Activated B cell treated with CpG ODN at 0.5 μM for 24 hours (primary cell): ENCODE data around the gene RIN3. TPM values are rescaled to one million over a fixed set of nuclear protein-coding genes. Genes with fewer than 3 reads are reported as not detected.

Source experiments
- ATAC-seq: fragments of 200-7000 bp; cut with Tn5 transposase; one replicate; pipeline ENCODE4 v1.10.0; 2021; ENCODE audit warnings: low read depth, mild to moderate bottlenecking, moderate library complexity
- CTCF ChIA-PET: fragments of 350-600 bp; sonication (Branson Sonifier 250); formaldehyde crosslinking; loops from one replicate; lab custom pipeline; 2021; ENCODE audit warnings: antibody characterized with exemption; lab: Charles Lee
- POLR2A ChIA-PET: fragments of 350-600 bp; sonication (Branson Sonifier 250); formaldehyde crosslinking; loops from one replicate; lab custom pipeline; 2021; ENCODE audit warnings: antibody characterized with exemption; lab: Charles Lee
- DNase-seq: peaks from one replicate; pipeline ENCODE4 v3.0.0; 2022
- H3K27ac Mint-ChIP-seq: one replicate; pipeline ENCODE4 v1.8.0; 2020; ENCODE audit warnings: mixed read lengths
- H3K27me3 Mint-ChIP-seq: one replicate; pipeline ENCODE4 v1.8.0; 2021; ENCODE audit warnings: mixed read lengths
- H3K36me3 Mint-ChIP-seq: one replicate; pipeline ENCODE4 v1.8.0; 2021; ENCODE audit warnings: low read depth, mixed read lengths
- H3K4me1 Mint-ChIP-seq: one replicate; pipeline ENCODE4 v1.8.0; 2021; ENCODE audit warnings: mixed read lengths
- H3K4me3 Mint-ChIP-seq: one replicate; pipeline ENCODE4 v1.8.0; 2020; ENCODE audit warnings: mild to moderate bottlenecking, mixed read lengths
- H3K9me3 Mint-ChIP-seq: one replicate; pipeline ENCODE4 v1.8.0; 2020; ENCODE audit warnings: mixed read lengths
- intact Hi-C: fragments of 100-400 bp; cut with micrococcal nuclease; formaldehyde crosslinking; loops from one replicate; pipeline ENCODE4 v1.15.1; 2024
- total RNA-seq: library from RNA; stranded (reverse); gene quantifications from 2 replicates; pipeline ENCODE4 v1.2.3, GENCODE V29; 2022
- TF ChIP-seq, protein P1 (sequence below): fragments of 200-600 bp; IDR thresholded peaks from one replicate; pipeline ENCODE4 v1.8.0; 2022; ENCODE audit warnings: antibody characterized with exemption, mild to moderate bottlenecking

RIN3 gene
- total RNA-seq, 1 donor from 2014 or later: 62.6 TPM

DNA sequence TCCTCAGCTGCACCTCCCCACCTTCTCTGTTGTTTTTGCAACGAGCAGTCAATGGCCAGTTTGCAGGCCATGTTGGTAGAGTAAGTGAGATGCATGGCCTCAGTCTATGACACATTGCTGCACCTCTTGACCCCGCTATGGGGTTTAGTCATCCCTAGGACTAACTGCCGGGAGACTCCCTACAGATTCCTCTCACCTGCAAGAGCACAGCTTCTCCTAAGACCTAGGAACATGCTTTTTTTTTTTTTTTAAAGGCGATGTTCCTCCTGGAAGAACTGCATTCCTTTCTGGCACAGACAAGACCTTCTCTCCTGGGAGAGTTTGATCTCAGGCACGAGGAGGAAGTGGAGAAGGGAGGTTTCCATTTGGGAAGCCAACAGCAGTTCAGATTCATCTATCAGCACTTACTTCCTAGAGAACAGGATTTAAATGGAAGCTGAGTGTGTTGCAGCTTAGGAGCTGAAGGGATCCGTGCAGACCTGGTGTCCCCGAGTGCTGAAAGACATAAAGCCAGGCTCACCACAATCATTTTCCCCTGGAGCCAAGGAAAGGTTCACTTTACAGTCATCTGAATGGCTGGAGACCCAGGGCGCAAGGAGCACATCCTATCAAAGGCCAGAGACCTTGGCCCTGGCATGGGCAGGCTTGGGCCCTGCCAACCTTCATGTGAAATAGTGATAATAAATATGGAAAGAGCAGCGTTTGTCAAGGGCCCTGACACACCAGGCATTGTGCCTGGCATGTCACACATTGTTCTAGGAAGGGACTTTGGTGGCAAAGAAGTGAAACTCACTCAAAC, 130.8 kb downstream of the RIN3 start:
- no peak overlapping the region for H3K4me3 Mint-ChIP-seq
- DNase-seq: no peak
- TF ChIP-seq, protein P1, sequence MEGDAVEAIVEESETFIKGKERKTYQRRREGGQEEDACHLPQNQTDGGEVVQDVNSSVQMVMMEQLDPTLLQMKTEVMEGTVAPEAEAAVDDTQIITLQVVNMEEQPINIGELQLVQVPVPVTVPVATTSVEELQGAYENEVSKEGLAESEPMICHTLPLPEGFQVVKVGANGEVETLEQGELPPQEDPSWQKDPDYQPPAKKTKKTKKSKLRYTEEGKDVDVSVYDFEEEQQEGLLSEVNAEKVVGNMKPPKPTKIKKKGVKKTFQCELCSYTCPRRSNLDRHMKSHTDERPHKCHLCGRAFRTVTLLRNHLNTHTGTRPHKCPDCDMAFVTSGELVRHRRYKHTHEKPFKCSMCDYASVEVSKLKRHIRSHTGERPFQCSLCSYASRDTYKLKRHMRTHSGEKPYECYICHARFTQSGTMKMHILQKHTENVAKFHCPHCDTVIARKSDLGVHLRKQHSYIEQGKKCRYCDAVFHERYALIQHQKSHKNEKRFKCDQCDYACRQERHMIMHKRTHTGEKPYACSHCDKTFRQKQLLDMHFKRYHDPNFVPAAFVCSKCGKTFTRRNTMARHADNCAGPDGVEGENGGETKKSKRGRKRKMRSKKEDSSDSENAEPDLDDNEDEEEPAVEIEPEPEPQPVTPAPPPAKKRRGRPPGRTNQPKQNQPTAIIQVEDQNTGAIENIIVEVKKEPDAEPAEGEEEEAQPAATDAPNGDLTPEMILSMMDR: no peak
- no peaks in the 10 kb centered on the region for H3K9me3 Mint-ChIP-seq
- intact Hi-C loops: no loop called here
- POLR2A ChIA-PET: interaction anchor here (0.7 to 1.8 kb wide), 3 partner anchors 8 to 32 kb away, joined by 3 to 4 read pairs (median 4); no protein-coding TSS in a partner anchor
- H3K4me1 Mint-ChIP-seq: peaks cover 36% of the 10 kb centered on the region
- no peaks in the 10 kb centered on the region for H3K27me3 Mint-ChIP-seq
- CTCF ChIA-PET: interaction anchor here (0.7 to 1.2 kb wide), 2 partner anchors 31 to 67 kb away, joined by 3 read pairs; no protein-coding TSS in a partner anchor
- ATAC-seq: no peak
- no peak overlapping the region for H3K27ac Mint-ChIP-seq
- H3K36me3 Mint-ChIP-seq: peaks cover 34% of the 10 kb centered on the region

DNA sequence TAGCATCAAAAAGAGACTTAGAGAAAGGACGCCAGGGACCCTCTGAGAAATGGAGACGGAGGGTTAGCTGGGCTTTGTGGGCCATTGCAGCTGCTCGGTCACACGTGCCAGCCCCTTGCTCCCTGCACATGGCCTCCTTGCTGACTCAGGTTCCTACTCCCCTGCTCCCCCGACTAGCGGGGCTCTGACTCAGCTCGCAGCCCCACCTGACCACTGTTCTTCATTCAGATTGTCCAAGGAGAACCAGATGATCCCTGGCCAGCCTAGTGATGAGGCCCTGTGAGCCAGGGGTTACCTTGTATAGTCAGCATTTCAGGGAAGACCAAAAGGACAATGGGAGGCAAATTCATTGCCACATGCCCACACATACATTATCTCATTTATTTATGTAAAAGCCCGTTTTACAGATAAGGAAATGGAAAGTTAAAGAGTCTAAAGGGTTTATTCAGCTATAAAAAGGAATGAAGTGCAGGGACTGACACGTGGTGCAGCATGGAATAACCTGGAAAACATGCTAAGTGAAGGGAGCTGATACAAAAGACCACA, 131.5 kb downstream of the RIN3 start:
- no peaks in the 10 kb centered on the region for H3K9me3 Mint-ChIP-seq
- POLR2A ChIA-PET: interaction anchor here (0.7 to 1.8 kb wide), 3 partner anchors 12 to 32 kb away, joined by 3 to 4 read pairs (median 3); no protein-coding TSS in a partner anchor
- intact Hi-C loops: no loop called here
- peaks cover 34% of the 10 kb centered on the region for H3K36me3 Mint-ChIP-seq
- no peak overlapping the region for H3K27ac Mint-ChIP-seq
- ATAC-seq (no peak), DNase-seq (no peak)
- H3K4me1 Mint-ChIP-seq: peaks cover 42% of the 10 kb centered on the region
- TF ChIP-seq, protein P1: no peak
- no peak overlapping the region for H3K4me3 Mint-ChIP-seq
- CTCF ChIA-PET: interaction anchor here (0.7 to 1.2 kb wide), 2 partner anchors 32 to 67 kb away, joined by 3 read pairs; no protein-coding TSS in a partner anchor
- H3K27me3 Mint-ChIP-seq: no peaks in the 10 kb centered on the region

DNA sequence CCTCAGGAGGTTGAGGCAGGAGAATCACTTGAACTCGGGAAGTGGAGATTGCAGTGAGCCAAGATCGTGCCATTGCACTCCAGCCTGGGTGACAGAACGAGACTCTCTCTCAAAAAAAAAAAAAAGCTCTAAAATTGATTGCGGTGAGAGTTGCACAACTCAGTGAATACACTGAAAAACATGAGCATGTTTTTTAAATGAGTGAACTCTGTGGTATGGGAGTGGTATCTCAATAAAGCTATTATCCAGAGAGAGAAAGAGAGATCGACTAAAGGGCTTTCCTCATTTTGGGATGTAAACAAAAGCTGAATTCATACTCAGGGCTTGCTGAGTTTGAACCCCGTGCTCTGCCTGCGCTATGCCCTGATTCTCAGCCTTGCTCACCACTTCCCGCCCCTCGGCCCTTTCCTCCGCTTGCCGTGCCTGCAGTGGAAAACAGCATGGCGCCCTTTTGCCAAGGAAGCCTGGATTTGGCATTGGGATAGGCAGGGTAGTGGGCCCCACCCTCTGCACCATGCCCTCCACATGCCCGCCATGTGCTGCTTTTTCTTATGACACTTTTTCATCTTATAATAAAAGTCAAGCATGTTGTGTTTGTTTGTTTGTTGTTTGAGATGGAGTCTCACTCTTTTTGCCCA, 132.4 kb downstream of the RIN3 start:
- Mint-ChIP-seq H3K4me3 (no peak overlapping the region), H3K27ac (peak overlapping the region; percentile 24), H3K9me3 (no peaks in the 10 kb centered on the region), H3K27me3 (no peaks in the 10 kb centered on the region), H3K4me1 (peaks cover 52% of the 10 kb centered on the region), H3K36me3 (peaks cover 34% of the 10 kb centered on the region)
- TF ChIP-seq, protein P1: no peak
- POLR2A ChIA-PET: interaction anchor here (0.6 to 1.2 kb wide), 2 partner anchors 12 to 1236 kb away, joined by 3 read pairs; no protein-coding TSS in a partner anchor
- ATAC-seq (no peak), DNase-seq (no peak)
- CTCF ChIA-PET: interaction anchor here (1.0 kb wide), 2 partner anchors 33 to 49 kb away, joined by 3 to 4 read pairs; no protein-coding TSS in a partner anchor
- intact Hi-C loops: no loop called here

DNA sequence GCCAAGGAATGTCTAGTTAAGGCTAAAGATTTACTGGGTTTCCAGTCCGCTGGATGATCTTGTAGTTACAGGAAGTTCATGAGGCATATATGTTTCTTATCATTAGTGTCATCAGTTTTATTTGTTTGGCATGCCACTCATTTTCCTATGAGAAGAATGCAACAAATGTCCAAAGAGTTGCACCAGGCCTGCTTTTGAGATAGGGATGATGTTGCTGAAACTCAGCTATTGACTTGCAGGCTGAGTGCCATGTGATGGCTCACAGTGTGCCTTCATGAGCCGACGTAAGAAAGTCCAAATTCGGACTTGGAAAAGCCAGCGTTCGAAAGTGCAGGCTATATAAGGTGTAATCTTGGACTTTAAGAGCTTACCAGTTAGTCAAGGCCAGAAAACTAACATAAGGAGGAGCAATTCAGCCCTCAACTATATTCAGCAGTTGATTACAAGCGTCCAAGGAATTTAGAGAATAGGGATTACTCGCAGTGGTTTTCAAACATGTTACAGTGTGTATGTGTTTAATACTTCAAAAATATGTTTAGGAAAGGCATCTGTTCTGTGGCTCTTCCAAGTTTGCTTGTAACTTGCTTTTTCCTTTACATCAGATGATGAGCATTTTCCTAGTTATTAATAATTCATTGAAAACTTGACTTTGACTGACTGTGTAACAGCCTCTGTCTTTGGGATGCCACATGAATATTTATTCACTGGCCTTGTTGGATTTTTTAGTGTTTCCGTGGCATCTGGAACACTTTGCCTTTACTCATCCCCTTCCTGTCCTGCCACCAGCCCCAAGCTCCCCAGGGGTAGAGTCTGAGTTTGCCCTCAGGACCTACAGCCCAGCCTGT, 133.6 kb downstream of the RIN3 start:
- intact Hi-C loops: no loop called here
- H3K4me1 Mint-ChIP-seq: peaks cover 54% of the 10 kb centered on the region
- H3K36me3 Mint-ChIP-seq: peaks cover 30% of the 10 kb centered on the region
- H3K4me3 Mint-ChIP-seq: no peak overlapping the region
- ATAC-seq (no peak), DNase-seq (no peak)
- no peaks in the 10 kb centered on the region for H3K9me3 Mint-ChIP-seq
- H3K27ac Mint-ChIP-seq: peak overlapping the region; percentile 46
- no peaks in the 10 kb centered on the region for H3K27me3 Mint-ChIP-seq
- TF ChIP-seq, protein P1: no peak
- POLR2A ChIA-PET: interaction anchor here (1.1 kb wide), 3 partner anchors 9 to 32 kb away, joined by 3 to 6 read pairs (median 5); no protein-coding TSS in a partner anchor
- CTCF ChIA-PET: interaction anchor here (1.0 to 1.2 kb wide), 2 partner anchors 34 to 50 kb away, joined by 3 to 5 read pairs; no protein-coding TSS in a partner anchor
